GM19351 (cell line): ENCODE measurements around the gene RPTOR.

Experiments used
- ATAC-seq: cut with Tn5 transposase; IDR thresholded peaks from one replicate; pipeline ENCODE4 v1.9.1; 2021; ENCODE audit warnings: mild to moderate bottlenecking, moderate library complexity; ENCODE audit not compliant: unreplicated experiment

The RPTOR gene

DNA sequence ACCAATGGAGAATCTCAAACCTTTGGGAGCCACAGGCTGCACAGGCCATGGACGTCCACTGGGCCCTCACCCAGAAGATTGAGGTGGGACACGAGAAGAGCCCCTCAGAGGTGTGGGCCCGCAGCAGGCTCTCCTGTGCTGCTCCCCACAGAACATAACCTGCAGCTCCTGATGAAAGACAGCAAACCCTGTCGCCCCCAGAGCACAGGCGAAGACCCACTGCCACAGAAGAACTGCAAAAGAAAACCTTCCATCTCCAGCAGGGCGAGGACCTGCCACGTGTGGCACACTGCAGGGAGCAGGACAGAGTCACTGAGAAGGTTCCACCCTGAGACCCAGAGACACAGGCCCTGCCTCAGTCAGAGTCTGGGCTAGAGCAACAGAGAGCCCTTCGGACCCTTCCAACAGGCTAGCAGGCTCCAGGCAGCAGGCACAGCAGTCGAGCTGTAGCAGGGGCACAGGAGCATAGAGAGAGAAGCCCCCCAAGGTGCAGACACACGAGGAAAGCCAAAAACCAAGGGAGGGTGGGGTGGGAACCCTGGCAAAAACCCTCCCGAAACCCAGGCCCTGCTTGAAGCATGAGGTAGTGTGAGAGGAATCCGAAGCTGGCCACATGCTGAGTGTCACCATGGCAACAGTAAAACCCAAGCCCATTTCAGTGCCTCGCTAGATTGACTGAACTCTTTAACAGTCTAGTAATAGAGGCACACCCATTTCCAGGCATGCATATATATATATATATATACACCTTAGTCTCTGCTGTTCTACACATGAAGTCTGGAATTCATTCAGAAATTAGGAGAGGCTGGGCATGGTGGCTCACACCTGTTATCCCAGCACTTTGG lies 387.0 kb downstream of the RPTOR start:
- ATAC-seq, result no peak

DNA sequence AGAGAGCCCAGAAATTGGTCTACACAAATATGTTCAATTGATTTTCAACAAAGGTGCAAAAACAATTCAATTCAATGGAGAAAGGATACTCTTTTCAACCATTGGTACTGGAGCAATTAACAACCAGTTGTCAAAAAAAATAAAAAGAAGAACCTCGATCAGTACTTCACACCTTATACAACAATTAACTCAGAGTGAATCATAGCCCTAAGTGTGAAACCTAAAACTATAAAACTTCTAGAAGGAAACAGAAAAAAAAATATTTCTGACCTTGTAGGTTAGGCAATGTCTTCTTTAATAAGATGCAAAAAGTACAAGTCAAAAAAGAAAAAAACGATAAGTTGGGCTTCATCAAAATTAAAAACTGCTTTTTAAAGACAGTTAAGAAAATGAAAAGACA lies 390.9 kb downstream of the RPTOR start:
- no peak for ATAC-seq

DNA sequence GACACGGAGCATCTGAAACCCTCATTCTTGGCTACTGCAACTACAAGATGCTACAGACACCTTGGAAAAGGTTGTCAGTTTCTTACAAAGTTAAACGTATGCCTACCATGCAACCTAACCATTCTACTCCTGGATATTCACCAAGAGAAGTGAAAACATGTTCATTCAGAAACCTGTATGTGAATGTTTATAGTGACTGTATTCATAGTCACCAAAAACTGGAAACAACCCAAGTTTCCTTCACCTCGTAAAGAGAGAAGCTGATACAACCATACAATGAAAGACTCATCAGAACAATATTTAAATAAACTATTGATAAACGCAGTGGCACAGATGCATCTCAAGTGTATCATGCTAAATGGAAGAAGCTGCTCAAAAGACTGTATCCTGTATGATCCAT lies 391.6 kb downstream of the RPTOR start:
- no peak for ATAC-seq

DNA sequence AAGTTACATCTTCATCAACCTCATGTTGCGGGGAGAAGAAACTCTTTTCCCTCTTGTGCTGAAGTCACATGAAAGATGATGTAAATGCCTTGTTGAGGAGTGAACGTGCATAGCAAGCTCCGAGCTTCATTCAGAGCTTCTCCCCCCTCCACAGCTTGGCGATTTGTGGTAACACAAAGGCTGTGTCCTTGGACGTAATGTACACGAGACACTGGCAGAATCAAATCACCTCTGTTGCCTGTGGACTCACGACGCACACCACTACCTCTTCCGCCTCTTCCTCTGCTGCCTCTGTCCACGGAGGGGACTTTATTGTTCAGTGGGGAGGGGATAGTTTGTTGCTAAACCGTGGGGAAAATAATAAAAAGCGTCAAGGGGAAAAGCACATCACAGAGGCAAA lies 392.1 kb downstream of the RPTOR start:
- no peak for ATAC-seq

DNA sequence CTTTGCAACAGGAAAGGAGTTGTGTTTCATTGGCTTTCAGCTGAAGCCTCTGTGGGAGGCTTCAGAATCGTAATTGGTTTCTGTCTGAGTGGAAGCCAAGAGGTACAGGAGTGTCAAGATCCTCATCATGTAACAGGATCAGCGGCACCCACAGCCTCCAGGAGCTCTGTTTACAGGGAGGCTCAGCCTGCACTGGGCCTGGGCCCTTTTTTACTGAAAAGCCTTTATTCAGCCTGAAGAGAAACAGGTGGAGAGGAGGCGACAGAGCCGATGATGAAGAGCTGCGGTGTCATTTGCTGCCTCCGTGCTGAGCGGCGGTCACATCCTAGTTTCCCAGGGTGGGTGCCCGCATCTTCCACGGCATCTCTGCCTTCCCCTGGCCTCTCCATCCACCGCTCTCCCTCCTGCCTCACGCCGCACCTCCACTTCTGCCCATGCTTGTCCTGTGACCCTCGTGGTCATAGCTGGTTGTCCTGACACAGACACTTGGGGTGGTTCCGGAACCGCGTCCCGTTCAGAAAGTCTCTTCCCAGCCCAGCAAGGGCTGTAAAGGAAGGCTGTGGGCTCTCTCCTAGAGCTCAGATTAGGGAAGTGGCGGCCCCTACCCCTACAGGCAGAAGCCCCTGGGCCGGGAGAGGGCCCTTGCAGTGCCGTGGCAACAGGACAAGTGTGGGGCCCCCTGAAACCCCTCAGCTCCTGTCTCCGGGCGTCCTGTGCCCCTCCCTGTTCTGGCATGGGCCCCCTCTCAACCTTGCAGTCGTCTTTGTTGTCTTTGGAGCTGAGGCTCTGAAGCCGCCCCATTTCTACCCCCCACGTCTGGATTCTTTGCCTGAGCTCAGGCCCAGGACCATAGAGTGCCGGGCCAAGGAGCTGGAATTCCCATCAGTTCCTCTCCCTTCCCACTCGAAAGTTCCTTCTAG lies 393.1 kb downstream of the RPTOR start:
- ATAC-seq, result no peak

DNA sequence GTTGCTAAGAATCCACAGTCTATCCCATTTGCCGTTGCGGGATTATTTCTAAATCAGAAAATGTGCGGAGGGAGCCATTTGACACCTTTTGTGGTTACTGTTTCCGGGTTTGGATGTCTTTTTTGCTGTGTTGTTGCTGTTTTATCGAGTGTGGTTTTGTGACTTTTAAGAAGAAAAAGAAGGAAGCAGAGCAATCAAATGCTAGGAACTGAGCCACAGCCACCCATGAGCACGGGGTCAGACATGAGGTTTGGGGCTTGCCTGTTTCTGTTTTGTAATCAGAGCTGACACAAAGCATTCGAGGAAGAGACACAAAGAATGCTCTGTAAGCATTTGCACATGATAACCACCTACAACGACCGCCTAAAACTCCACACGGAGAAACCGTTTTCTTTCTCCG lies 393.9 kb downstream of the RPTOR start:
- ATAC-seq, result no peak

DNA sequence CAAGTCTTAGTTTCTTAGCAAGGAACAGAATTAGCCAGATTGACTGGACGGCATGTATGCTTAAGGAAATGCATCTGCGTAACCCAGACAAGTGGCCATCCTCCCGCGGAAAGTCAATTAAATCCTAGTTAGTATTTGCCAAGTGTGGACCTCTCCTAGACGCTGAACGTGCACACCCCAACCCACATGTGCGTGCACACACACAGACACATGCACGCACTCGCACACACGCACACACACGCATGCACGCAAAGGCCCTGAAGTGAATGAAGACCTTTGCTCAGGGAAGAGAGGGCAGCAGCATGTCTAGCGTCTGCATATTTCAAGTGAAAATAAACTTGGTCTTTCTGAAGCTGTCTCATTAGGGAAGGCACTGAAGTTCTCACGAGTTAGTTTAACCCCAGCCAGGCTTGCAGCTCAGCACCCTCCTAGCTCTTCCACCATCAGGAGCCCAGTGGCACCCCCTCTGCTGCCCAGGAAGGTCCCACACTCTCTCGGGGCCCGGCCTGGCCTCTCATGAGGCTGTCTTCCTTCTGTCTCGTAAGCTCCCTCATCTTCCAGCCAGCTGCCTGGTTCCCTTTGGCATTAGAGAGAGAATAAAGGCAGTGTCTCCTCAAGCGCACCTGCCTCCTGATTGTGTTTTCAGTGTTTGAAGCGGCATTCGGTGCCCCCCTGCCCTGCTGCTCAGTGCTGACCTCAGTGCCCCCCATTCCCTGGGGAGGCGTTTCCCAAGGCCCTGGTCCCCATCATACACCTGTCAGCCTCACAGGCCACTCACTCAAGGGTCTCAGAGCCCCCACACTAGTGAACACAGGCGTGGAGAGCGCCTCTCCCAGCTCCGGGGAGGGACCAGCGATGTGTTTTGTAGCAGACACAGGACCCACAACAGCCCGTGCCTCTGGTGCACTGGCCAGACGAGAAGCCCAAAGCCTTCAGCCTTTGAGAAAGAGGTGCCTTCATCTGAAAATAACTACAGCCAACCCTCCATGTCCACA lies 394.8 kb downstream of the RPTOR start:
- ATAC-seq, result no peak

DNA sequence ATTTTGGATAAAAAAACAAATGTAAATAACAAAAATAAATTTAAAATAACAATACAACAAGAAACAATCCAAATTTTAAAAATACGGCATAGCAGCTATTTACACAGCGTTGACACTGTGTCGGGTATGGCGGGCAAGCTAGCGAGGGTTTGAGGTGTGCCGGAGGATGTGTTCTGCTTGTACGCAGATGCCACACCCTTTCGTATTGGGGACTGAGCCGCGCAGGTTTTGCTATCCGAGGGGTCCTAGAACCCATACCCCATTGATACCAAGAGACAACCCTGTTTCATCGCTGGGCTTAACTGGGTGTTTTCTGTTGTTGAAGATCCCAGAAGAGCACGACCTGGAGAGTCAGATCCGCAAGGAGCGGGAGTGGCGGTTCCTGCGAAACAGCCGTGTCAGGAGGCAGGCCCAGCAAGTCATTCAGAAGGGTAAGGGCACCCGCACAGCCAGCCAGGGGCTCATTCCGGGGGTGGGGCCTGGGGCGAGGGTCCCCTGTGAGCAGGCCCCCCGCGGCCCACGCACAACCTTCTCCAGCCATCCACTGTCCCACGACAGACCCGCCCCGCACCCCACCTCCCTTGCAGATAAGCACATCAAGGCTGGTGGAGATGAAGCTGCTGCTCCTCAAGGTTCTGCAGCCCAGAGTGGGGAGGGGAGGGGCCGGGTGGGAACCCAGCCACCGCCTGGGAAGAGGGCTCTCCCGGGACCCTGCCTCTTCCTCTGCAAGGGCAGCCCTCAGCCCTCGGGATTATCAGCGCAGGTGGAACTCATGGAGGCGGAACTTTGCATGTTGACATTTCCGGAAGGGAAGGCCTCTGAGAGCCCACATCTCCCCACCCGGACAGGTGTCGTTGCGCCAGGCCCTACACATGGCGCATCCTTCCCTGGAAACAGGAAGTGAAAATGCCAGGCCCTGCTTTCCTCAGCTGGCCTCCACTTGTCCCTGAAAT lies 395.8 kb downstream of the RPTOR start:
- no peak for ATAC-seq

DNA sequence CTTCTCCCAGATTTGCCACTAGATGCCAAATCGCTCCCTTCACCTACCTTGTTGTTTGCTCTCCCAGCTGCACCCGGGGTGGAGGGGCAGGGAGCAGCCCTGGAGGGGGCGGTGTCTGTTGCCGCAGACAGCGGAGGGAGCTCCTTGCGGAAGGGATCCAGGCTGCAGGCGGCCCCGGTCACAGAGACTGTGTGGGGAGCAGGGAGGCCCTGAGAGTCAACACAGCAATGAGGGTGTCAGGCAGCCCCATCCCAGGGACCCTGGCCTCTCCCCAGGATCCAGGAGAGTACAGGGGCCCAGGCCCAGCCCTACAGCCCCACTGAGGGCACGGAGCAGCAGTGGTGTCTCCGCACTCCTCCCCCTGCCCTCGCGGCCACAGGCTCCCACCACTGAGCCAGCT lies 396.5 kb downstream of the RPTOR start:
- no peak for ATAC-seq

DNA sequence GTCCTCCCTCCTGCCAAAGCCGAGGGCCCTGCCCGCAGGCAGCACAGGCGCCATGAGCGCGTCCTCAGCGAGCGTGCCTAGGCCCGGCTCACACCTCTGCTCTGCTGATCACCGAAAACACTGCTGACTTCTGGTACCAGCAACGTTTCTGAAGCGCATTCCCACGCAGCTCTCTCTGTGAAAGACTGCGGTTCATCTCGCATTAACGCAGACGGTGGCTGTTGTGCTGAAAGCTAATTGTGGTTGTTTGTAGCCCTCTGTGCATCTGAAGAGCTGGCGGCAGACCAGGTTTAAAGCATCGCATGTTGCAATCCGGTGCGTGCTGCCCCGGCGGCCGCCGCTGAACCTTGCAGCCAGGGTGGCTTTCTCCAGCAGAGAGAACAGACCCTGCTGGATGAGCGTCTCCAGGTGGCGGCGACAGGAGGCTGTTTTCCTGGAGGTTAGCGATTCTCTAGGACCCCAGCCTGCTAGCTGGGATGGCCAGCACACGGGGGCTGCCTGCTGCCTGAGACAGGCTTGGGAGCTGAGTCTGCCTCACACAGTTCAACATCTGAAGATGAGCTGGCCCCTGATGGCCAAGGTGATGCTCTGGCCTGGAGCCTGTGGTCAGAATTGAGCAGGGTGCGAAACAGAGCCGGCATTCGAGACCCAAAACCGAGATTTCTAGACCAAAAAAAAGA lies 397.2 kb downstream of the RPTOR start:
- no peak for ATAC-seq

DNA sequence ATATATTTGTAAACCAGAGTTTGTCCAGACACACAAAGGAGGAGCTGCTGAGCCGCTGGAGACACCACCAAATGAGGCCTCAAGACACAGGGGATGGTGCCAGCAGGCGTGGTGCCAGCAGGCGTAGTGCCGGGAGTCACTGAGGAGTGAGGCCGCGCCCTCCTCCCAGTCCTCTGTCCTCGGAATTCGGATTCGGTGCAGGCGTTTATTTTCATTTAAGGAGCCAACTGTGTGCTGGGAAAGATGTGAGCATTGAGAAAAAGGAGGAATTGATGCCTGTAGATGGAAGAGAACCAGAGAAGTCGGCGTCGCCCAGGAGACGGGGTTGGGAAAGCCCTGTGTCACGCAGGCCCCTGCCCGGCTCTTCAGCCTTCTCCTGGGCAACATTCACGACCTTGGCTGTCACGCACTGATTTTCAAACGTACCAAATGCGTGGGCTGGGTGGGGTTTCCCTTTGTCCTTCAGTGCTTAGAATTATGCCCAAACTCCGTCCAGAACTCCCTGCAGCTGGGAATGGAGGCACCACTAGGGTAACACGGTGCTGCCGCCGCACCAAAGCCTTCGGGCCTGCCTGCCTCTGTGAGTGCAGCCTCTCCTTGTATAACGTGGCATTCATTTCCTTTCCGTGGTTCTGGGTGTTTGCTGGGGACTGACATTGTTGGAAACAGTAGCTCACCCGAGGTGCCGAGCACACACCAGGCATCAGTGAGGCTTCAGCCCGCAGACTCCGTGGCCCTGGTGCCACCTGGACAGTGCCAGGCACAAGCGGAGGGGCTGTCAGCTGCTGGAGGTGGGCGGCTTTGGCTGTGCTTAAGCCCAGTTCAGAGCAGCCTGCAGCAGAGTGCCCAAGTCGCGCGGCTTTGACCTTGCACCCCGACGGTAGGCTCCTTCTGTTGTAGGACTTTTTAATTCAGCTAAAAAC lies 398.0 kb downstream of the RPTOR start:
- no peak for ATAC-seq

DNA sequence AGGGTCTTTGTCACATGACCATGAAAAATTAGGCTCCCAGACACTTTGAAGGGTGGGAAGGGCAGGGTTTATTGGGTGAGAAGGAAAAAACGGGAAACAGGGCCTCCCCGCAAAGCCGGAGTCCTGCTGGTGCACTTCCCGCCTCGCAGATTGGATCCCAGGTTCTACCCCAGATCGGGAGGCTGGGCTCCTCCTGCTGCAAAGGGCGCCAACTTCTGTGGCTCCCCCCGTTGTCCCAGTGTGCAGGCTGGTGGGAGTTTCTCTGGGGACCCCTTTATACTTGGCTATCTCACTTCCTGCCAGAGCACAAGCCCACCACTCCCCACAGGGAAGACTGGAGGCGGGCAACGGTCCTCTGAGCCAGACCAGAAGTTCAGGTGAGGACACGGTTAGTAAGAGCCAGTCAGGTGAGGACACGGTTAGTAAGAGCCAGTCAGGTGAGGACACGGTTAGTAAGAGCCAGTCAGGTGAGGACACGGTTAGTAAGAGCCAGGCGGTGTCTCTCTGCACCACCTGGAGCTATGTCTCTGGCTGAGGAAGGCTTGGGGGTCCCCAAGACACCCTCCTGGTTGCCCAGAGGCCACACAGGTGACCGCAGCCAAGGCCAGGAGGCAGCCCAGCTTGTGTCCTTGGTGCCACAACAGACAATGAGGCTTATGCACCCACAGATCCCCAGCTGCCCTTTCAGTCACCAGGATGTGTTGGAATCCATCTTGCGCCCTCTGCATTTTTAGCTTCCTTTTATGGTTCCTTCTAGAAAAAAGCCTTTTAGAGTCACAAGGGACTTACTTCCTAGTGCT lies 398.9 kb downstream of the RPTOR start:
- no peak for ATAC-seq

DNA sequence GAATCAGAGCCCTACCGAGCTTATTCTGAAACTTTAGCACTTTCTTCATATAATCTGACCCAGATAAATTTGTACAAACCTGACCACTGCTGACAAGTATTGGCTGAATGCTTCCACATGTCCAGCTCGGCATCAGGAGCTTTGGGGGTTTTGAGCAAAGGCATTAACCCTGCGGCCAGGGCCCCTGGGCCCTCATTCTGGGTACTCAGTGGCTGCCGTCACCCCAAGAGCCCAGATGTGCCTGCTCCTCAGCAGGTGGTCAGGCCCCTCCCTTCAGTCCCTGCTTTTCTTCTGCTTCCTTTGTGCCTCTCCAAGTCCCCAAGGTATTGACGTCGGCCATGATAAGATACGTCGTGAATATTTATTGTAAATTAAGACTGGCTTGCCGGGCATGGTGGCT lies 399.7 kb downstream of the RPTOR start:
- no peak for ATAC-seq

DNA sequence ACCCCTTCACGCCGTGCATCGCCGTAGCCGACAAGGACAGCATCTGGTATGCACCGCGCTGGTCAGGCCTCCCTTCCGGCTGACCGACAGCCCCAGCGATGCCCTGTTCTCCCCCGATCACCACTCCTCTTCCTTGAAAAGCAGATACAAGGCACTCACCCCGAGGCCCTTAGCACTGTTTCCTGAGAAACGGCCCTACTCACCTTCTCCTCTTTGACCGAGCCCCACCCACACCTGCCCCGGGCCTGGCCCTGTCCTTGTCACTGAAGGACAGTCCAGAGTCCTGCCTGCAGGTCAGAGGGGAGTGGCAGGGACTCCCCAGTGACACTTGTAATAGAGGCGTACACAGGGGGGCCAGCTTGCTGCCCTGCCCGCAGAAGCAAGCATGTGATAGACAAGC lies 401.1 kb downstream of the RPTOR start:
- no peak for ATAC-seq

DNA sequence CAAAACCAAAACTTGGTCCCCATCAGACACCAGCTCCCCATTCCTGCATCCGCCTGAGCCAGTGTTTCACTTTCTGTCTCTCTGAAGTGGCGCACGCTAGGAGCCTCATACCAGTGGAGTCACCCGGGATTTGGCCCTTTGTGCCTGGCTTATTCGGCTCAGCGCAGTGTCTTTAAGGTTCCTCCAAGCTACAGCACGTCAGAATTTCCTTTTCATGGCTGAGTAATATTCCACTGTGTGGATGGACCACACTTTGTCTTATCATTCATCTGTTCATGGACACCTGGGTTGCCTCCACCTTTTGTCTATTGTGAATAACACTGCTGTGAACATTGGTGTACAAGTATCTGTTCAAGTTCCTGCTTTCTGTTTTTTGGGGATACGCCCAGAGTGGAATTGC lies 401.8 kb downstream of the RPTOR start:
- no peak for ATAC-seq

DNA sequence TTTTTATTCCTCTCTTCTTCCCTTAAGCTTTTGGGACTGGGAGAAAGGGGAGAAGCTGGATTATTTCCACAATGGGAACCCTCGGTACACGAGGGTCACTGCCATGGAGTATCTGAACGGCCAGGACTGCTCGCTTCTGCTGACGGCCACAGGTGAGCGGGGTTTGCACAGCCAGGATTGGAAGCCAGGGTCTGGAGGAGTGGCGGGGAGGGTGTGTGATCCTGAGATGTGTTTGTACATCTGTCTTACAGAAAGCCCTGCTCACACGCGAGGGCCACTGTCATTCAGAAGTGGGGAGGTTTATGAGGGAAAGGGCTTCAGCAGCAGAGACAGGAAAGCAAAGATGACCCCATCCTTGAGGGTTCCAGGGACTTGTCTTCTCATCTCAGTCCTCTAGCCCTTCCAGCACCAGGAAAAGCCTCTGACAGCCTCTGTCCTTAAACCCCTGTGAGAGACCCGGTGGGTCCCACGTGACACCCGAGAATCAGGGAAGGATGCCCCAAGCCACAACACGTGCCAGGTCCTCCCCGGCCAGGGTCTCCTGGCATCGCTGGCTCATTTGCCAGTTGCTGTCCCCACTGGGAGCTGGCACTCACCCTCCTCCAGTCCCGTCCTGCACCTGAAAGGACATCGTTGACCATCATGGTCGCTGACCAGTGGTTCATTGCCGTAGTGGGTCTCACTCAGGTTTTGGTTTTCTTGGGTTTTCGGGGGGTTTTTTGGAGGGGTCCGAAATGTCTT lies 402.7 kb downstream of the RPTOR start:
- no peak for ATAC-seq
